Ishikawa (cell line): ENCODE measurements around the gene GNRH2.

Source experiments
- CREB1 ChIP-seq: IDR thresholded peaks from 2 replicates; pipeline ENCODE4 v1.6.1; 2012; ENCODE audit warnings: low read depth
- EGR1 ChIP-seq: IDR thresholded peaks from 2 replicates; pipeline ENCODE4 v1.6.1; 2012
- EP300 ChIP-seq: IDR thresholded peaks from 2 replicates; pipeline ENCODE4 v1.6.1; 2012; ENCODE audit warnings: borderline replicate concordance
- MAX ChIP-seq: IDR thresholded peaks from 2 replicates; pipeline ENCODE4 v1.6.1; 2012
- NFIC ChIP-seq: IDR thresholded peaks from 2 replicates; pipeline ENCODE4 v1.6.1; 2012
- RAD21 ChIP-seq: IDR thresholded peaks from 2 replicates; pipeline ENCODE4 v1.6.1; 2012; ENCODE audit warnings: low read depth
- REST ChIP-seq: IDR thresholded peaks from 2 replicates; pipeline ENCODE4 v1.6.1; 2012; ENCODE audit warnings: low read depth, mild to moderate bottlenecking
- TAF1 ChIP-seq: IDR thresholded peaks from 2 replicates; pipeline ENCODE4 v1.6.1; 2012; ENCODE audit warnings: low read depth, mild to moderate bottlenecking
- TCF12 ChIP-seq: IDR thresholded peaks from 2 replicates; pipeline ENCODE4 v1.6.1; 2012; ENCODE audit warnings: low read depth
- YY1 ChIP-seq: IDR thresholded peaks from 2 replicates; pipeline ENCODE4 v1.6.1; 2012; ENCODE audit warnings: low read depth

GRCh38 chr20:3080939-3081388 lies 37.5 kb downstream of the GNRH2 start:
- TF ChIP-seq YY1 (no peak), CREB1 (no peak), TAF1 (no peak), REST (no peak), EP300 (no peak), RAD21 (no peak), EGR1 (no peak), MAX (no peak), NFIC (no peak), TCF12 (no peak)
